GM19372 (cell line): ENCODE results near the gene ITGA5.

Experiments
- ATAC-seq: cut with Tn5 transposase; IDR thresholded peaks from one replicate; pipeline ENCODE4 v1.9.1; 2021; ENCODE audit warnings: mild to moderate bottlenecking, low read depth, moderate library complexity; ENCODE audit not compliant: unreplicated experiment

The ITGA5 gene

DNA sequence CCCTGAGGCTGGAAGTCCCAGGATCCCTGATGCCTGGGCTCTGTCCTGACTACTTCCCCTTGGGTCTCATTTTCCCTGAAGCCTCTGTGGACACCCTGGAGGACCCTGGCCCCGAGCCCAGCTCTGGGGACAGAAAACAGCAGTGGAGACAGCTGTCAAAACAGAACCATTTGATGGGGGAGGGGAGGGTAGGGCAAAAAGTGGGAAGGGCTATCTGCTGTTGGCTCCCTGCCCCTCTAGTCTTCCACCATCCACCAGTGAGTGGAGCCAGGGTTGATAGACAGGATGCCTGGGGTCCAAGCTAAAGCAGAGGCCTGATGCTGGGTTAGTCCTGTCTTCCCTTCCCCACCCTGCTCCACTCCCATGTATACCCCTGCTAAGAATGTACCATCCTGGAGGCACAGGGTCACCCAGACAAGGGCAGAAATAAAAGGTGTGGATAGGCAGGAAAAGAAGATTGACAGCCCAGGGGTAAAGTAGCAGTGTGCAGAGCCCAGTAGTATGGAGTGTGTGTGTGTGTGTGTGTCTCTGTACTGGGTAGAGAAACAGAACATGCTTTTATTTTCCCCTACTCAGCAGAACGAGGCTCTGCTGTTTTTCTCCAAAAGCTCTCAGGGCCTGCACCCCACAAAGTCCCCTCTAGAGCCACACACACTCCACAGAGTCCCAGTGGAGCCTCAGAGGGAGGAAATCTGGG is 44.4 kb downstream of the ITGA5 start:
- ATAC-seq, result no peak

DNA sequence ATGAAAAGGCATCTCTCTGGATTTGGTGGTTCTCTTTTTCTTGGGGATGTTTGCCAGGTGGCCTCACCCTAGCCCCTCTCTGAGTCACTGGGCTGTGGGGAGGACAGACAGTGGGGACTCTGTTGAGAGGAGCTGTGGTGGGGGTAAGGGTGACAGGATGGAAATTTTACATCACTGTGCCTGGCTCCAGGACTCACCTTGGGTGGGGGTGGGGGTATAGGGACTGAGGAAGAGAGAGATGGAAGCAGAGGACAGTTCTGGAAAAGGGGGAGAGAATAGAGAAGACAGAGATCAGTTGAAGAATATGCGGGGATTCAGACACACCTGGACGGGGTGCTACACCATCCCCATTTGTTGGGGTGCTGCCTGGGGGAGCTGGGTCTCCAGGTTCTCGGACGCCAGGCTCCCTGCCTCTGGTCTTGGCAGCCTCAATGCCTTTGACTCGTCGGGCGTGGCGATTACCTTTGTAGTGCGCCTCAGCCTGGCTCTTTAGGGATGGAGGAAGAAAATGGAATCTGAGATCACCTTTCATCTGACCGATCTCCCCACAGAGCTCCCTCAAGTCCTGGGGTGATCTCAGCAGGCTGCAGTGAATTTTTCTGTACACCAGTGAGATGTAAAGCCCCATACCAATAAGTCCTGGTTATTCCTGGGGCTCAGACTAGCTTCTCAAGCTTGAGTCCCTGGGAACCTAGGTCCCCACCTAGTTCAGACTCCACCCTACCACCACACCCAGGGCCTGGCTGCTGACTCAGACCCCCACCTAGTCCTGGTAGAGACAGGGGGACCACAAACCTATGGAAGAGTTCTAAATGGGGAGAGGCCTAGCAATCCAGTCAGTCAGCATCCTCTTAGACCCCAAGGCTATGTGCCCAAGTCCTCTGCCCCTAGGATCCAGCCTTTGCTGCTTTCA is 45.2 kb downstream of the ITGA5 start:
- no peak for ATAC-seq

DNA sequence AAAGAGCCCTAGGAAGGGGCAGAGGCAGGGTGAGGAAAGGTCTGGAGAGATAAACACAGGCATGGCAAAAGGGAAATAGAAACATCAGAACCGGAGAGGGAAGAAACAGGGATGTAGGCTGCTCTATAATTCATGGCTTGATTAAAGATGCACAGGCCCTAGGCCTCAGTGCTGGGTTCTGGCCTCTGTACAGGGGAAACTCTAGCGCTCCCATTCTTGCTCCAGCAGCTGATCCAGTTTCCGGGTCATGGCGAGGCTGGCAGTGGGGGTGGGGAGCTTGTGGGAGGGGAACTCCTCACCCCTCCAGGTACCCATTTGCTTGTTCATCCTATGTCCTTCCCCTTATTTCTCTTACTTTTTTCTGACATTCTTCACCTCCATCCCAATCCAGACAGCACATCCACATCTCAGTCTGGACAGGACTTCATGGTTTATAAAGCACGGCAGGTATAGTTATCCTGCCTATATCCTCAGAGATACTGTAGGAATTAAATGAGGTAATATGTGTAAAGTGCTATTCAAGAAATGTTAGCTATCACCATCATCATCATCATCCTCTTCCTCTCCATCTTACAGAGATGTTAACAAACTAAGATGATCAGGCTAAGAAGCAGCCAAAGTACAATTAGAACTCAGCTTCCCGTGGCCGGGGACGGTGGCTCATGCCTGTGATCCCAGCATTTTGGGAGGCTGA is 46.8 kb downstream of the ITGA5 start:
- ATAC-seq, result no peak

DNA sequence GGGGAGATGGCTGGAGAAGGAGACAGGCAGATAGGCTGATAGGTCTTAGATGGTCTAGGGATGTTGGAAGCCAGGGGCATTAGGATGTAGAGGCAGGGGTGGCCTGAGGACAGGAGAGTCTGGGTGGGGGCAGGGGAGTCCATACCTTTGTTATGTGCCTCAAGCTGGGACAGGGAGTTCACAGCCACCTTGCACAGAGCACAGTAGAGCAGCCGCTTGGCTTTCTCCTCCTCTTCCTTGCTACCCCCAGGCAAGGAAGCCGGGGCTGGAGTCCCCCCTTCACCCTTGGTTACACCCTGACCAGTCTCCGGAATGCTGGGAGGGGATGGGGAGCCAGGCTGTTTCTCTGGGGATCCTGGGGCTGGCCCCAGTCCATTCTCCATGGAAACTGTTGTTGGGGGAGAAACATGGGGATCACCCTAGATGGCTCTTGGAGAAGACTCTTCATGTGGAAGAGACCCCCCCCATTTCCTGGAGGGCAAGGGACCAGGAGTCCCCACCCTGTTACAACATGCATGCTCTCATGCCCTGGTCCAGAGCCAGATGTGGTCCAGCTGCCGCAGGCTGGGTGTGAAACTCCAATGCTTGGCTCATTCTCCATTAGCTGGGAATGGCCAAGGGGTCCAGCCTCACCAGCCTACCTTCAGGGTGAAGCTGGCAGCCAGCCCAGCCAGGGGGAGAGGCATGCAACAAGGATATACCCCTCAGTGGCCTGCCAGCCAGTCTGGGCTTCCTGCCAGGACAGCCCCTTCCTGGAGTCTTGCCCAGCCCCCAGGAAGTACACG is 47.5 kb downstream of the ITGA5 start:
- no peak for ATAC-seq

DNA sequence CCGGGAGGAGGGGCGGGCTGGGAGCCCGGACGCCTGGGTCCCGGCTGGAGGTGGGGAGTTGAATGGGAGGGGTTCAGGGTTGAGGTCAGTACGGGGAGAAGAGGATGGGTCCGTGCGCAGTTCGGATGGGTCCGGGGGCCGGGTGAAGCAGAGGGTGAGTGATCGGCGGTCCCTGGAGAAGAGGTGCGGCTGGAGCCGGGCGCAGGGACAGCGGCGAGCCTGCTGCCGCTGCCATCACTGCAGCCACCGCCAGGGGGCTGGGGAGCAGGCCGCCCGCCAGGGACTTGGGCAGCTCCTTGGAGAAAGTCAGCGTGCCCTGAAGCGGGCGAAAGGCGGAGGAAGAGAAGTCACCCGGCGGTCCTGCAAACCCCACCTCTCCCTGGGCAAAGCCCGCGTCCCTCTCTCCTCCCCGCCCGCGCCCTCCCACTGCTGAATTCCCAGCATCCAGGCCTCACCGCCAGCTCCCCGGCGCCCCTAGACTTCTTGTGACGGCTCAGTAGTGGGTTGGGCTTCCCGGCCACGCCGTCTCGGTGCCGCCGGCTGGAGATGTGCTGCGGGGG is 48.8 kb downstream of the ITGA5 start:
- no peak for ATAC-seq

DNA sequence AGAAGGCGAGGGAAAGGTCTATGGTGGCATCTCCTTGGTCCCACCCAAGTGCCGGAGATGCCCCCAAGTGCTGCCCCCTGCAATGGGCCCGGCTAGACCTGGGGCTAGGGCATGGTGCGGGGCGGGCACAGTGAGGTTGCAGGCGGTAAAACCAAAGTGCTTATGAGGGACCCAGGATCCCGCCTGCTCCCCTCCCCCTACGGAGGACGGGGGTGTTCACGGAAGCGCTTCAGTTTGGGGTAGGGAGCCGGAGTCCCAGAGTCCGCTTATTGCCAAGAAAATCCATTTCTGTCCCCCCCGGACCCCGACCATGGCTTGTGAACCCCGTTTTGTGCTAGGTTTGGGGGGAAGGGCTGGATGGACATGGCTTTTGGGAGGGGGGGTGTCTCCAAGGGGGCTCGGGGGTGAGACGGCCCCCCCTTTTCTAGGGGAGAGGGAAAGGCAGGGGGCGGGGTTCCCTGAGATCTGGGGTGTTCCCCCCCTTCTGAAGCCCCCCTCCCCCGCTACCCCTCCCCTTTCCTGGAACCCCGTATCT is 49.4 kb downstream of the ITGA5 start:
- no peak for ATAC-seq

DNA sequence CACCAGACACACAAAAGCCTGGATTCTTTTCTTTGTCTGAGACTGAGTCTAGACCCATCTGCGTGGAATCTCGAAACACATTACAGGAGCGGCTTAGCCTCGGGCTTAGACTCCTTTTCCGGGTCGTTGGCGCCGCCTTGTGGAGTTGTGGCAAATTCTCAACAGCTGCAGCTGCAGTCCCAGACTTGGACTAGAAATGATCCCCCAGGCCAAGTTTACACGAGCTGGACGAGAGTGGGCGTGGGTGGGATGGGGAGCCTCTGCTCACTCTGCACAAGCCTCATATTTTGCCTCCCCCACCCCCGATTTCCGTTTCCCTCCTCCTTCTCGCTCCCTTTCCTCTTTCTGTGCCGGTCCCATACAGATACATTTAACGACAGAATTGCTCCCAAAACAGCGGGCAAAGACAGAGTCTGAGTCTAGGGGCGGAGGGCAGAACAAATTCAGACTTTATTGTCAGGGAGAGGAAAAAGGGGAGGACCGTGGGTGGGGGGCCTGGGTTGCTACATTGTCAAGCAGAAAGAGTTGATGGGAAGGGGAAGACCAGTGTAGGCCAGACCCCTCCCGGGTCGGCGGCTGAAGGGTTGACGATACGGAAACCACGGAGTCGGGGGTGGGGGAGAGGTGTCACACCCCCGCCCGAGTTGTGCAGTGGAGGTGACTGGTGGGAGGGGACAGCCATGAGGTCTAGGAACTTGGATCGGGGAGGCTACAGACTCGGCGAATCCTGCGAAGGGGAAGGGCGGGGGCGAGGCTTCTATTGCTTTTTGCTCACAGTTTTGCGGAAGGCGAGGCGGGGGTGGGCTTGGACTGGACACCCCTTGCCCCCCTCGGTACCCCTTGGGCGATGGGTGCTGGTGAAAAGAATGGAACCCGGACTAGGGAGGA is 50.1 kb downstream of the ITGA5 start:
- no peak for ATAC-seq

DNA sequence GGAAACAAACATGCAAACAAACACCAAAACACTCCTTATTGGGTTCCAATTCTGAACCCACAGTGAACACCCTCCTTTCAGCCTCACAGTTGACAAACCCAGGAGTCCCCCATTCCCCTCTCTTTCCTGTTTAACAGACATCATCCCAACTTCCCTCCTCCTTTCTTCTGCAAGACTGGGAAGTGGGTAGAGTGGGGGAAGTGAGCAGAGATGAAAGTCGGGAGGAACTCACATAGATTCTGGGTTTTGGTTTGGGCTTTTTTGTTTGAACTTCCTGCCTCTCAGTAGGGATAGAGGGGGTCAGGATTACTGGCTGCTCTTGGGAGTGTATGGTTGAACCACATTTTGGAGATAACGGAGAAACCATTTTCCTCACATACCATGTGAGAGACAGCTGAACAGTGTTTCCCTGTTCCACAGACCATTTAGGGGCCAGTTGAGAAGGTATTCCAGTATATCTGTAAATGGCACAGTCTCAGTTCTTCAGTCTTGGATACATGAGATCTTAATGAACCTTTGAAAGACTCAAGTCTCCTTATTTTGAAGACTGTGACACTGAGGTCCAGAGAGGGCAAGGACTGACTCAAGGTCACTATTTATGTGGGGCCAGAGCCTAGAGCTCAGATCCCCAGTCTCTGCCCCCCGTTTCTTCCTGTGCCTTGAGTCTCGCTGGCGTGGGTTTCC is 50.9 kb downstream of the ITGA5 start:
- no peak for ATAC-seq

DNA sequence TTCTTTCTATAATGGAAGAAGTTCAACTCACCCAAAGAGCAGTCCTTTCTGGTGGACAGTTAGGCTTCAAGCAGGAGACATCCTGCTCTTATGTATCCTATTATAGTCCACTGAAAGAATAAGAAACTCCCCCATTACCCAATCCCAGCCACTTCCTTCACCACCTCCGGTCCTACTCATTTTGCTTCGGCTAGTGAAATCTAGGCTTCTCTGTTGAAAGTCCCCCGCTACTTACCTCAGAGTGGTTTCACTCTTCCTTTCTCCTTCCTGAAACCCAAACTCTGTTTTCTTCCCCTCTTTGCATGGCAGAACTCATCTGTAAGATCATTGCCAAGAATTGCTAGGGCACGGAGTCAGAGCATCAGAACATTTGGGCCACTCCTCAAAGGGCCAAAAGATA is 54.7 kb downstream of the ITGA5 start, which contains the start of gene GPR84:
GPR84 (minus strand) TSS at position 74 of the 400 bp plus-strand sequence. CDS start 635 bp downstream, outside the sequence.
- no peak for ATAC-seq

DNA sequence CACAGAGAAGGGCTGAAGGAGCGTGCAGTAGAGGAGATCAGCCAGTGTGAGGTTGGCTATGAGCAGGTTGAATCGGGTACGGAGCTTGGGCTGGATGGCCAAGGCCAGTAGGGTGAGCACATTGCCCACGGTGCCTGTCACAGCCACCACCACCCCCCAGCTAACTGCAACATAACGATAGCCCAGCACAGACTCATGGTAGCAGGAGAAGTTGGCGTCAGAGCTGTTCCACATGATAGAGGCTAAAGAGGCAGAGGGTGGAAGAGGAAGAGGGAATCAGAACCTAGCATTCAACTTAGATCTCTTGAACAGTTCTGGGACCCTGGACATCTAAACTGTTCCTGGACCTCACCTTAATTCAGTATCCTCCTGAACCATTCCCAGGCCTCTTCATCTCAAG is 55.4 kb downstream of the ITGA5 start:
- no peak for ATAC-seq

DNA sequence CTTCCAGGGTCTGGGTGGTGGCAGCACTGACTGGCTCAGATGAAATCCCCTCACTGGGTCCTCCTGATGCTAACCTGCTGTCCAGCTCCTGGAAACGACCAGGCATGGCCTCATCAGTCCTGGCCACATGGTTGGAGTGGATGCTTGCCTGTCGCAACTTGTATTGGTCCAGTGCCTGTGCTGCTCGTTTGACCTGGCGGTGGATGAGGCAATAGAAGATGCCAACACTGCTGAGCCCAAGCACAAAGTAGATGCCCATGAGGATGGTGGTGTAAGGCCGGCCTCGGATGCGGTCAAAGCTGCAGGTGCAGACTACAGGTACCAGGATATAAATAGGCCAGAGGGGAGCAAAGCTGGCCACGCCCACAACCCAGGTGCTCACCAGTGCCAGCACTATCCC is 56.0 kb downstream of the ITGA5 start:
- no peak for ATAC-seq

DNA sequence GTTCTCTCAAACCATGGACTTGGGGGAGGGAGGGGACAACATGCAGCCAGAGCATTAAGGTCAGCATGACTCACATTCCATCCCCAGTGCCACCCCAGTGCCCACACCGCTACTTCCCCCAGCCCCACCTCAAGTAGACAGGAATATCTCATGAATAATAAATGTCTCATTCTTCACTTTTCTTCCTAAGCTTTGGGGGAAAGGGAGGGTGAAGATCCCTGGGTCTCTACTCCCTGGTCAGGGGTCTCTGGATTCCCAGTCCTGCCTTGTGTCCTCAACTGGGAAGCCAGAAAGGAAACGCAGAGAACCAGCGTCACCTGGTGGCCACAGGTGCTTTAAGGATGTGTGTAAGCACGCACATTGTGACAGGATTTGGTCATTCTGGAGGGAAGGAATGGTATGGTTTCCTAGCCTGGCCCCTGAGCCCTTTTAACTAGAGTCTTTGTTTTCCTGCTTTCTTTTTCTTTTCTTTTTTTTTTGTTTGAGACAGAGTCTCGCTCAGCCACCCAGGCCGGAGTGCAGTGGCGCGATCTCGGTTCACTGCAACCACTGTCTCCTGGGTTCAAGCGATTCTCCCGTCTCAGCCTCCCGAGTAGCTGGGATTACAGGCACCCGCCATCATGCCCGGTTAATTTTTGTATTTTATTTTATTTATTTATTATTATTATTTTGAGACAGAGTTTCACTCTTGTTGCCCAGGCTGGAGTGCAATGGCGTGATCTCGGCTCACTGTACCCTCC is 58.2 kb downstream of the ITGA5 start:
- ATAC-seq, result no peak

DNA sequence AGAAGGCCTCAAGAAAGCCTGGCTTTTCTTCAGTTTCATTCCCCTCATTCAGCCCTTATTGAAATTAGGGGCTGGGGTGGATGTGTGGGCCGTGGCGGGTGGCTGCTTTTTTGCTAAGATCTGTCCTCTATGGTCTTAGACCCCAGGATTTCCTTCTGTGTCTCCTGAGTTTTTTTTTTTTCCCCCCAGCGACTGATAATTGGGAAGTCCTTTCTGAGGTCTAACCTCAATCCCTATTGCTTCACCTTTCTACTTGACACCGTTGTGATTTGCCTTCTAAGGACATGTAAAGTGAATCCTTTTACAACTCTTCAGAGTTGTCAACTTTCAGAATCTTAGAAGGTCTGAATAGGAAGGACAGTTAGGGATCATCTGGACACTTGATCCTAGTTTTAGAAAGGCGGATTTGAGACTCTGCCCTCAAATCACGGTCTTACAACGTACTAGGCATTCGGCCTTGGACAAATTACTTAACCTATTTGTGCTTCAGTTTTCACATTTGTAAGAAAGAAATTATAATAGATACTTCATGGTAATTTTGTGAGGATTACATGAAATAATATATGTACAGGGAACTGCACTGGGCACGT is 59.2 kb downstream of the ITGA5 start:
- no peak for ATAC-seq

DNA sequence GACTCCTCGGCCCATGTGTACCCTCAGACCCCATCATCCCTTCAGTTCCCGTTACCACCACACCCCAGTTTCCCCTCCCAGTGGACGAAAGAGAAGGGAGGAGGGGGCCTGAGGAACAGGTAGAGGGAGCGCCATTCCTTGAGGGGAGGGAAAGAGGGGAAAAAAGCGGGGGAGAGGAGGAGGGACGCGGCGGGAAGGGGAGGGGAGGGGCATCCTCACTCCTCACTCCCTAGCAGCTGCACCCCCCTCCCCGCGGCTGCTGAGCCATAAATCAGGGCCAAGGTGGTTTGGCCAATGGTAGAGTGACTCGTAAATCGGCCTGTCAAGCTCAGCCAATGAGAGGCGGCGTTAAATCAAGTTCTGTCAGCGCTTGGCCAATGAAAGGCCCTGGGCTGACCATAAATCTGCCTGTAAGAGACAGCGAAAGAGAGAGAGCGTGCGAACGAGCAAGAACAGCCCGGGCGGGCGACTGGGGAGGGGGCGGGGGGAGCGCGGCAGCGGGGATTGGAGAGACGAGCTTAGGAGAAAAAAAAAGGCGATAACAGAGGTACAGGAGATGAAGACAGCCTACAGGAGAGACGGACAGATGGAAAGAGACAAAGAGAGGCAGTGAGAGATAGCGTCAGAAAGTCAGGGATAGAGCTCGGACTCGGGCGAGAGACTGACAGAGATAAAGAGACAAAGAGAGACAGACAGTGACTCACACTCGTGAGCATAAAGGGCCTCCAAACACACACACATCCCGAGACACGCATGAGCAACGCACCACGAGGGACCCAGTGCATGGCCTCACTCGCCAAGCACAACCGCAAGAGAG is 59.9 kb downstream of the ITGA5 start:
- ATAC-seq, result peak; percentile 99

DNA sequence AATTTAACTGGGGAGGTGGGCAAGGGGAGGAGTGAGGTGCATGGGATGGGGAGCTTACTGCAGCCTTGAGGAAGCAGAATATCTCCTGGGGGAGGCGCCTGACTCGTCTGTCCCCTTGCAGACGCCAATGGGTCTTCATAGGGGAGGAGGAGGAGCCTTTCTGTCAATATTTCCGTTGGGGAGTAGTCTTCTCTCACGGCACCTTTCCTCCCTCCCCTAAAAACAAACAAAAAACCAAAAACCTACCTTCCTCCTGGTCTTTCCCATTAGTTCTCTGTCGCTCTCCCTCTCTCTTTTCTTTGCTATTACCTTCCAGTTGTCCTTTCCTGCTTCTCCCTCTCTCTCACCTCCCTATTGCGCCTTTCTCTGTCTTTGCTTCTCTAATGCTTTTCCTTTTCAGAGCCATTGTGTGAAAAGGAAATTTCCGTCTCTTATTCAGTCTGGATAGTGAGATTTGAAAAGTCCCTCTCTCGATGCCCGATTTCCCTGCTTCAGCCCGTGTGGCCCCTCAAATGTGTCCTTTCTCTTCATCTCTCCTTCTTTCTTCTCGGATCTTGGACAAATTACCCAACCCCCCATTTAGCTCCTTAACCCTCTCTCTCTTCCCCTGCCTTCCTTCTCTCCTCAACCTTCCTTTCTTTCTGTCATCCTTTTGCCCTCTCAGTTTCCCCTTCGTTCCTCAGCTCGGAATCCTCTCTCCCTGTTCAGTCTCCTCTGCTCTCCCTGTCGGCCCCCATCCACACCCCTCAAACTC is 60.7 kb downstream of the ITGA5 start:
- ATAC-seq, result peak; percentile 37
